Measurements from ENCODE around the gene THSD4. TPM values are rescaled to one million over a fixed set of nuclear protein-coding genes. Genes with fewer than 3 reads are reported as not detected.

THSD4 gene
- total RNA-seq, 4 donors from 2014 or later, result 39.4 to 232 (median 127) TPM

DNA sequence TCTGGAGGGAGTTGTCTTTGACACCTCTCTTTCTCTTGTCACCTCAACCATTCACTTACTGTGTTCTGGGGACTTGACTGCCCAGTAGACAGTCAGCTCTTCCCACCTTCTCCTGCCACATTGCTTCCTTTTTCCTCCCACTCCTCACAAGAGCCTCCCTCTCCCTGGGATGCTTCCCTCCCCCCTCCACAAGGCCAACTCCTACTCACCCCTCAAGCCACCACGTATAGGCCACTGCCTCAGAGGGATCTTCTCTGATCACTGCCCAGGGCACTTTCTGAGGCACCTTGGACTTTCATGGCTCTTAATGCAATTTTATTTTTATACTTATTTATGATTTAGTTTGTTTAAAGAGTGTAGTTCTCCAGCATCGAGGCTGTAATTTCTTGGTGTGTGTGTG lies 23.2 kb downstream of the THSD4 start:
- no peak overlapping the region for H3K27ac ChIP-seq
- DNase-seq, result no peak
- no peak for TF ChIP-seq POLR2A (IDR thresholded peaks at IDR 0.05)
- TF ChIP-seq, protein P1, sequence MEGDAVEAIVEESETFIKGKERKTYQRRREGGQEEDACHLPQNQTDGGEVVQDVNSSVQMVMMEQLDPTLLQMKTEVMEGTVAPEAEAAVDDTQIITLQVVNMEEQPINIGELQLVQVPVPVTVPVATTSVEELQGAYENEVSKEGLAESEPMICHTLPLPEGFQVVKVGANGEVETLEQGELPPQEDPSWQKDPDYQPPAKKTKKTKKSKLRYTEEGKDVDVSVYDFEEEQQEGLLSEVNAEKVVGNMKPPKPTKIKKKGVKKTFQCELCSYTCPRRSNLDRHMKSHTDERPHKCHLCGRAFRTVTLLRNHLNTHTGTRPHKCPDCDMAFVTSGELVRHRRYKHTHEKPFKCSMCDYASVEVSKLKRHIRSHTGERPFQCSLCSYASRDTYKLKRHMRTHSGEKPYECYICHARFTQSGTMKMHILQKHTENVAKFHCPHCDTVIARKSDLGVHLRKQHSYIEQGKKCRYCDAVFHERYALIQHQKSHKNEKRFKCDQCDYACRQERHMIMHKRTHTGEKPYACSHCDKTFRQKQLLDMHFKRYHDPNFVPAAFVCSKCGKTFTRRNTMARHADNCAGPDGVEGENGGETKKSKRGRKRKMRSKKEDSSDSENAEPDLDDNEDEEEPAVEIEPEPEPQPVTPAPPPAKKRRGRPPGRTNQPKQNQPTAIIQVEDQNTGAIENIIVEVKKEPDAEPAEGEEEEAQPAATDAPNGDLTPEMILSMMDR (IDR thresholded peaks at IDR 0.05), result no peak
- H3K36me3 ChIP-seq, result no peaks in the 10 kb centered on the region
- H3K9me3 ChIP-seq, result no peaks in the 10 kb centered on the region
- no peak overlapping the region for H3K4me3 ChIP-seq
- H3K4me1 ChIP-seq, result peaks cover 0 to 30% (median 13%) of the 10 kb centered on the region in 3 donors
- WGBS, 2 donors, result 50 to 83% methylated on average over 2 of the region's 2 CpGs
- intact Hi-C loops (cut with DNase I), result no loop called here
- H3K27me3 ChIP-seq, result no peaks in the 10 kb centered on the region

DNA sequence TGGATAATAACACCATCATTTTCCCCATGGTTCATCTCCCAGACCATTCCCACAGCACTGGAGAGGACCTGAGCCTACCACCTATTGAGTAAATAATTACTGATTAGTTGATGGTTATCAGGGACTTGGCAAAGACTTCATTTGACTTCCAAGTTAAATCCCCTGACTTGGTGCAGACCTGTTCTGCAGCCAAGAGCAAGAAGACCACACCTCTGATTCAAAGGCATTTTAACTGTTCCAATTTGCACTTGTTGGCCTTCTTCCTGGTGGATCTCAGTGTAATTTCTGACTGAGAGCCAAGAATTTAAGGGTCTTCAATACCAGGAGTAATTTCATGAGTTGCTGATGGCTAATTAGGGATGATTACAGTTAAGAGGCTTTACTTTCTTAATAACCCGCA lies 24.0 kb downstream of the THSD4 start:
- Histone ChIP-seq H3K9me3 (no peaks in the 10 kb centered on the region), H3K4me1 (peaks cover 0 to 34% (median 8%) of the 10 kb centered on the region in 3 donors), H3K36me3 (no peaks in the 10 kb centered on the region), H3K4me3 (no peak overlapping the region), H3K27ac (no peak overlapping the region), H3K27me3 (no peaks in the 10 kb centered on the region)
- intact Hi-C loops (cut with DNase I), result no loop called here
- 47 to 59% methylated on average over 1 of the region's 1 CpG for WGBS, 2 donors
- DNase-seq, result no peak
- TF ChIP-seq POLR2A (IDR thresholded peaks at IDR 0.05), result no peak
- TF ChIP-seq, protein P1 (IDR thresholded peaks at IDR 0.05), result no peak

DNA sequence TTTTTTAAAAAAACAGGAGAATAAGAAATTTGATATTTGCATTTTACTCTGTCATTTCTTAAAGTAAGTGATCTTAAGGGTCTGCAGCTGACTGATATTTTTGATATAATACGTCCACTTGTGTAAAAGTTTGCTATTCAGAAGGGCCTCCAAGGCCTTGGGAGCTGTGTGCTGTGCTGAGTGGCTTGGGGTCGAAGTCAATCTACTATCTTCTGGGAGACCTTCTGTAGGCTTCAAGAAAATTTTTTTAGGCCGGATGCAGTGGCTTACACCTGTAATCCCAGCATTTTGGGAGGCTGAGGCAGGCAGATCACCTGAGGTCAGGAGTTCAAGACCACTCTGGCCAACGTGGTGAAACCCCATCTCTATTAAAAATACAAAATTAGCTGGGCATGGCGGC lies 26.3 kb downstream of the THSD4 start:
- DNase-seq, result no peak
- no peaks in the 10 kb centered on the region for H3K9me3 ChIP-seq
- no peaks in the 10 kb centered on the region for H3K36me3 ChIP-seq
- H3K4me1 ChIP-seq, result peaks cover 0 to 39% (median 6%) of the 10 kb centered on the region in 3 donors
- H3K27me3 ChIP-seq, result no peaks in the 10 kb centered on the region
- intact Hi-C loops (cut with DNase I), result no loop called here
- no peak overlapping the region for H3K27ac ChIP-seq
- 79 to 83% methylated on average over 5 of the region's 5 CpGs for WGBS, 2 donors
- TF ChIP-seq, protein P1 (IDR thresholded peaks at IDR 0.05), result no peak
- TF ChIP-seq POLR2A (IDR thresholded peaks at IDR 0.05), result no peak
- no peak overlapping the region for H3K4me3 ChIP-seq

DNA sequence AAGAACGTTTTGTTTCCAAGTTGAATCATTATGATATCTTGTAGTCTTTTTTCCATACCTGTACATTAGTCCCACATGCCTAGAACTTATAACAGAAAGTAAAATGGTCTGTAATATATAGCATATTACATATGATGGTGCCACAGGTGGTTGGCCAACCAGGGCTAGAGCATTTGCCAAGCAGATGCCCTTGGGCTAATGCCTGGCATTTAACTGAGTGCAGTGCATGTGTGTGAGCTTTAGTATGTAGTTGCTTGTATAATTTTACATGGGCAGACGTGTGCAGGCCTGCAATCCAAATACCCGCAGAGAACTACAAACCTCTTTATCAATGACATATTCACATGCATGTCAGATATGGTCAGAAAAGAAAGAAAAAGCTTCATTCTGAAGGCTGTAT lies 27.5 kb downstream of the THSD4 start:
- no peak for DNase-seq
- Histone ChIP-seq H3K36me3 (no peaks in the 10 kb centered on the region), H3K9me3 (no peaks in the 10 kb centered on the region), H3K4me3 (no peak overlapping the region), H3K27ac (no peak overlapping the region), H3K27me3 (no peaks in the 10 kb centered on the region), H3K4me1 (peaks cover 0 to 40% (median 4%) of the 10 kb centered on the region in 3 donors)
- no peak for TF ChIP-seq POLR2A (IDR thresholded peaks at IDR 0.05)
- TF ChIP-seq, protein P1 (IDR thresholded peaks at IDR 0.05), result no peak
- WGBS, 2 donors, result 51 to 62% methylated on average over 3 of the region's 3 CpGs
- intact Hi-C loops (cut with DNase I), result no loop called here

DNA sequence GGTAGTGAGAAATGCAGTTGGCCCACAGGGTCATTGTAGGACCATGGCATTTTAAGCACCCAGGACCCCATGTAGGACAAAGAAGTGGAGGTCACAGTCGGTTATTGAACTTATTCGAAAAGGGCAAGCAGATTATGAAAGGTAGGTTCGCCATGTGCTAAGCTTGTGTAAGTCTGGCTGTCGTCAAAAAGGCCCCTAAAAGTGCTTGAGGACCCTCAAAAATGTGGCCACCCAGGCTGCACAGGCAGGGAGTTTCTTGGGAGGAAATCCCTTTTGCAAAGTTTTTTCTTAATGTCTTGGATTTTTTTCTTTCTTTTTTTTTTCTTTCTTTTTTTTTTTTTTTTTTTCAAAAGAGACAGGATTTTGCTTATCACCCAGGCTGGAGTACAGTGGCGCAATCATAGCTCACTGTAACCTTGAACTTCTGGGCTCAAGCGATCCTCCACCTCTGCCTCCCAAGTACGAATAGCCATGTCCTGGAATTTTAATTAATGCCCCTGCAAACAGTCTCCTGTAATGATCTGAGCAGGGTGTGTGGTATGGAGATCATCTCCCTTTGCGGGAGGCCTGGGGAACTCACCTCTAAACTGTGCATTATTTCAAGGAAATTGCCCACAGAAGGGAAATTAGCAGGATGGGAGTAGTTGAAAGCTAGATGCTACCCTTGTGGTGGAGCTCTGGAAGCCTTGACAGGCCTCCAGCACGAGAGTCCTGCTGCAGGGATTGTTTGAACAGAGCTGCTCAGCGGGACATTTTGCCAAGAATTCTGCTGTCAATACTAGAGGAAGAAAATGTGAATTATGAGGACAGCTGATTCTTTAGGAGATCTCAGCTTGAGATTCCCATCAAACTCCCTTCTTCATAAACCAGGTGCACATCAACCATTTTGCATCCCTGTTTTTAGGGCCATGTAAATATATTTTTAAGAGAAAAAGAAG lies 28.4 kb downstream of the THSD4 start:
- H3K36me3 ChIP-seq, result no peaks in the 10 kb centered on the region
- 67 to 81% methylated on average over 9 to 10 of the region's 10 CpGs for WGBS, 2 donors
- no peak for DNase-seq
- TF ChIP-seq, protein P1 (IDR thresholded peaks at IDR 0.05), result no peak
- no peak for TF ChIP-seq POLR2A (IDR thresholded peaks at IDR 0.05)
- H3K27ac ChIP-seq, result no peak overlapping the region
- H3K4me3 ChIP-seq, result no peak overlapping the region
- no peaks in the 10 kb centered on the region for H3K9me3 ChIP-seq
- intact Hi-C loops (cut with DNase I), result no loop called here
- peaks cover 0 to 40% (median 4%) of the 10 kb centered on the region in 3 donors for H3K4me1 ChIP-seq
- H3K27me3 ChIP-seq, result no peaks in the 10 kb centered on the region
